Rectal smooth muscle tissue (tissue), 1 donor: ENCODE measurements around the gene KMT2D.

Source experiments
- H3K27ac ChIP-seq: one replicate; pipeline ENCODE4 v1.7.0; 2013; ENCODE audit warnings: low read depth, low read length, inconsistent platforms
- H3K27me3 ChIP-seq: one replicate; pipeline ENCODE4 v1.7.0; 2013; ENCODE audit warnings: low read length; ENCODE audit not compliant: control insufficient read depth, insufficient read depth
- H3K36me3 ChIP-seq: one replicate; pipeline ENCODE4 v1.7.0; 2013; ENCODE audit warnings: low read length; ENCODE audit not compliant: control insufficient read depth, insufficient read depth
- H3K4me1 ChIP-seq: one replicate; pipeline ENCODE4 v1.7.0; 2013; ENCODE audit warnings: low read length; ENCODE audit not compliant: control insufficient read depth, insufficient read depth
- H3K4me3 ChIP-seq: one replicate; pipeline ENCODE4 v1.7.0; 2013; ENCODE audit warnings: low read length
- H3K9ac ChIP-seq: one replicate; pipeline ENCODE4 v1.7.0; 2013; ENCODE audit warnings: low read length

KMT2D gene

GRCh38 chr12:49013428-49013827 lies 47.2 kb downstream of the KMT2D start:
- peaks cover 16% of the 10 kb centered on the region for H3K36me3 ChIP-seq
- H3K9ac ChIP-seq, result no peak overlapping the region
- H3K27ac ChIP-seq, result no peak overlapping the region
- H3K4me3 ChIP-seq, result no peak overlapping the region
- no peaks in the 10 kb centered on the region for H3K27me3 ChIP-seq
- peaks cover 7% of the 10 kb centered on the region for H3K4me1 ChIP-seq

- H3K4me3 ChIP-seq, result no peak overlapping the region
- H3K36me3 ChIP-seq, result peaks cover 16% of the 10 kb centered on the region
- no peak overlapping the region for H3K27ac ChIP-seq
- no peaks in the 10 kb centered on the region for H3K27me3 ChIP-seq
- peaks cover 4% of the 10 kb centered on the region for H3K4me1 ChIP-seq
- no peak overlapping the region for H3K9ac ChIP-seq
Measured at GRCh38 chr12:49012739-49013138, 47.9 kb downstream of the KMT2D start.
